GM06990 (cell line): ENCODE data around the gene DTWD2.

Experiments used
- DNase-seq: peaks from one replicate; pipeline ENCODE4 v3.0.0-alpha.2; 2011; ENCODE audit not compliant: insufficient read length; ENCODE audit errors: extremely low read depth
- H3K27me3 ChIP-seq: replicated peaks from 2 replicates; pipeline ENCODE4 v1.6.0; 2011; ENCODE audit warnings: low read length; ENCODE audit not compliant: control insufficient read depth, insufficient read depth
- H3K36me3 ChIP-seq: 2 replicates; pipeline ENCODE4 v1.5.1; 2011; ENCODE audit warnings: low read length; ENCODE audit not compliant: control insufficient read depth, insufficient read depth
- H3K4me3 ChIP-seq: replicated peaks from 2 replicates; pipeline ENCODE4 v1.5.1; 2011; ENCODE audit warnings: low read depth, mild to moderate bottlenecking, control low read depth, low read length
- TF ChIP-seq, protein P1 (sequence below): IDR thresholded peaks from 2 replicates; pipeline ENCODE4 v1.5.1; 2011; ENCODE audit warnings: low read length, control low read depth, mild to moderate bottlenecking, inconsistent platforms; ENCODE audit not compliant: insufficient read depth, poor library complexity, severe bottlenecking

The DTWD2 gene

GRCh38 chr5:118933703-118934102, 54.6 kb downstream of the DTWD2 start:
- TF ChIP-seq, protein P1, sequence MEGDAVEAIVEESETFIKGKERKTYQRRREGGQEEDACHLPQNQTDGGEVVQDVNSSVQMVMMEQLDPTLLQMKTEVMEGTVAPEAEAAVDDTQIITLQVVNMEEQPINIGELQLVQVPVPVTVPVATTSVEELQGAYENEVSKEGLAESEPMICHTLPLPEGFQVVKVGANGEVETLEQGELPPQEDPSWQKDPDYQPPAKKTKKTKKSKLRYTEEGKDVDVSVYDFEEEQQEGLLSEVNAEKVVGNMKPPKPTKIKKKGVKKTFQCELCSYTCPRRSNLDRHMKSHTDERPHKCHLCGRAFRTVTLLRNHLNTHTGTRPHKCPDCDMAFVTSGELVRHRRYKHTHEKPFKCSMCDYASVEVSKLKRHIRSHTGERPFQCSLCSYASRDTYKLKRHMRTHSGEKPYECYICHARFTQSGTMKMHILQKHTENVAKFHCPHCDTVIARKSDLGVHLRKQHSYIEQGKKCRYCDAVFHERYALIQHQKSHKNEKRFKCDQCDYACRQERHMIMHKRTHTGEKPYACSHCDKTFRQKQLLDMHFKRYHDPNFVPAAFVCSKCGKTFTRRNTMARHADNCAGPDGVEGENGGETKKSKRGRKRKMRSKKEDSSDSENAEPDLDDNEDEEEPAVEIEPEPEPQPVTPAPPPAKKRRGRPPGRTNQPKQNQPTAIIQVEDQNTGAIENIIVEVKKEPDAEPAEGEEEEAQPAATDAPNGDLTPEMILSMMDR, result no peak
- Histone ChIP-seq H3K36me3 (no peaks in the 10 kb centered on the region), H3K27me3 (no peaks in the 10 kb centered on the region), H3K4me3 (no peak overlapping the region)
- no peak for DNase-seq

DNA sequence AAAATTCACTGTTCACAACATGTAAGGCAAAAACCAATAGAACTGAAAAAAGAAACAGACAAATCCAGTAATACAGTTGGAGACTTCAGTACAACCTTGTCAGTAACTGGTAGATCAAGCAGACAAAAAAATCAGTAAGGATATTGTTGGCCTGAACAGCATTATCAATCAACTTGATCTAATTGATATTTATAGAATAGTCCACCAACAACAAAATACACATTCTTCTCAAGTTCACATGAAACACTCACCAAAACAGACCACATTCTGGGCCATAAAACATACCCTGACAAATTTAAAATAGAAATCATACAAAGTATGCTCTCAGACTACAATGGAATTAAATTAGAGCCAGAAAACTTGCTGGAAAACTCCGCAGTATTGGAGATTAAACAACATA, 56.8 kb downstream of the DTWD2 start:
- H3K27me3 ChIP-seq, result no peaks in the 10 kb centered on the region
- TF ChIP-seq, protein P1, result no peak

DNA sequence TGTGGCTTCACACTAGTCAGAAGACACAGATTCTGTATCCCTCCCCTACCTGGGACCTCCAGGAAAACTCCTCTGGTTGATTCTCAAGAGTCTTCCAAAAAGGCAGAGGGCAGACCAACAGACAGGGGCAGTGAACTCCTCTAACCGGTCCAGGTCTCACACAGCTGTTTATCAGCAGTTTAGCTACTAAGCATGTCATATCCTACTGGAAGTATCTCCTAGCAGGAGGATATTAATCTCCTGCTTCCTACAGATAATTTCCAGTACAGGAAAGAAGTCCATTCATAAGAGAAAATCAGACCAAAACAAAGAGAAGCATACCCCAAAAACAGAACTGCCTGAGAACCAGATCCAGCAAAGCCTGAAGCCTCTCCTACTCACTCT, 64.3 kb downstream of the DTWD2 start:
- TF ChIP-seq, protein P1, result no peak
- H3K4me3 ChIP-seq, result no peak overlapping the region
- no peaks in the 10 kb centered on the region for H3K36me3 ChIP-seq
- H3K27me3 ChIP-seq, result no peaks in the 10 kb centered on the region
- no peak for DNase-seq

More for the DNA sequence above, 56.8 kb downstream of the DTWD2 start:
- Histone ChIP-seq H3K36me3 (no peaks in the 10 kb centered on the region), H3K4me3 (no peak overlapping the region)
- DNase-seq, result no peak

DNA sequence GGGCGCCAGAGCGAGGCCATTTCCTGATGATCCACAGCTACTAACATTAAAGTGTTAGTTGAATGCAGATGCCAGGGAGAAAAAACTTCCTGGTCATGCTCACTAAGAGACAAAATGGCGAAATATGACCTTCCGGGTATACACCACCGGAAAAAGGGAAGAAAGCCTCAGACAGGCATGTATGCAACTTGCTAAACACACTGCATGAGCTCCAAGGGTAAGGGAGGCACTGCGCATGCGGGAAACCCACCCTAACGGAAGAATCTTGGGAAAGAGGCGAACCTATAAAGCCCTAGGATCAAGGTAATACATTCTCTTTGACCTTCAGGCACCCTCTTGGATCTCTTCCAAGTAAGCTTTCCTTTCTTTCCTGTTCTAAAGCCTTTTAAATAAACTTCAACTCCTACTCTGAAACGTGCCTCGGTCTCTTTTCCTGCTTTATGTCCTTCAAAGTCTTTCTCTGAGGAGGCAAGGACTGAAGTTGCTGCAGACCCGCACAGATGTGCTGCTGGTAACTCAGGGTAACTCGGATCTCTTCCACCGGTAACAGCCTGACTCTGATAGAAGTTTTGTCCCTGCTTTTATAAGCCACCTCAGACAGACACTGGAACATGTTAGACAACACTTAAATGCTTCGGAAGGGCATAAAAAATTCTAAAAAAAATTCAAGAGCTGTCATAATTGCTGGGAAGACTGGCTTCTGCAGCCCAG, 64.9 kb downstream of the DTWD2 start:
- no peak overlapping the region for H3K4me3 ChIP-seq
- TF ChIP-seq, protein P1, result no peak
- no peak for DNase-seq
- no peaks in the 10 kb centered on the region for H3K27me3 ChIP-seq
- no peaks in the 10 kb centered on the region for H3K36me3 ChIP-seq

GRCh38 chr5:118921866-118922265, 66.5 kb downstream of the DTWD2 start:
- Histone ChIP-seq H3K27me3 (no peaks in the 10 kb centered on the region), H3K4me3 (no peak overlapping the region), H3K36me3 (no peaks in the 10 kb centered on the region)
- DNase-seq, result no peak
- TF ChIP-seq, protein P1, result no peak

GRCh38 chr5:118919016-118919415, 69.3 kb downstream of the DTWD2 start:
- no peak overlapping the region for H3K4me3 ChIP-seq
- DNase-seq, result no peak
- TF ChIP-seq, protein P1, result no peak

More at GRCh38 chr5:118919016-118919415, 69.3 kb downstream of the DTWD2 start:
- no peaks in the 10 kb centered on the region for H3K27me3 ChIP-seq
- H3K36me3 ChIP-seq, result no peaks in the 10 kb centered on the region
